GM23248 (cell line): ENCODE results near the gene ITGA1. TPM values are rescaled to one million over a fixed set of nuclear protein-coding genes. Genes with fewer than 3 reads are reported as not detected.
"Not testable (repeated sequence)": the region's sequence is repeated elsewhere in the genome, so short reads cannot be mapped to it uniquely, and the experiment has no call there.

Experiments
- DNase-seq: peaks from one replicate; pipeline ENCODE4 v3.0.0-alpha.2; 2015
- H2AFZ ChIP-seq: fragments of 200-600 bp; sonication (generic); 2 replicates; pipeline ENCODE4 v1.6.1; 2016; ENCODE audit warnings: antibody characterized with exemption
- H3F3A ChIP-seq: fragments of 200-600 bp; sonication (generic); 2 replicates; pipeline ENCODE4 v1.6.1; 2016; ENCODE audit warnings: mild to moderate bottlenecking, antibody characterized with exemption, mixed run types; ENCODE audit not compliant: insufficient read depth
- H3K27ac ChIP-seq: fragments of 200-600 bp; sonication (generic); 2 replicates; pipeline ENCODE4 v1.5.1; 2016; ENCODE audit warnings: mild to moderate bottlenecking
- H3K27me3 ChIP-seq: fragments of 200-600 bp; sonication (generic); replicated peaks from 2 replicates; pipeline ENCODE4 v1.6.1; 2016; ENCODE audit warnings: mild to moderate bottlenecking; ENCODE audit not compliant: insufficient read depth
- H3K36me3 ChIP-seq: fragments of 200-600 bp; sonication (generic); 2 replicates; pipeline ENCODE4 v1.6.1; 2016; ENCODE audit warnings: low read depth, mild to moderate bottlenecking
- H3K4me1 ChIP-seq: fragments of 200-600 bp; sonication (generic); 2 replicates; pipeline ENCODE4 v1.6.1; 2016; ENCODE audit warnings: mild to moderate bottlenecking; ENCODE audit not compliant: insufficient read depth
- H3K4me2 ChIP-seq: fragments of 200-600 bp; sonication (generic); one replicate; pipeline ENCODE4 v1.6.1; 2016; ENCODE audit warnings: mild to moderate bottlenecking; ENCODE audit not compliant: unreplicated experiment
- H3K4me3 ChIP-seq: fragments of 200-600 bp; sonication (generic); 2 replicates; pipeline ENCODE4 v1.5.1; 2016; ENCODE audit warnings: mild to moderate bottlenecking
- H3K79me2 ChIP-seq: fragments of 200-600 bp; sonication (generic); 2 replicates; pipeline ENCODE4 v1.6.1; 2016; ENCODE audit warnings: mild to moderate bottlenecking; ENCODE audit not compliant: insufficient read depth
- H3K9ac ChIP-seq: fragments of 200-600 bp; sonication (generic); 2 replicates; pipeline ENCODE4 v1.6.1; 2016; ENCODE audit warnings: mild to moderate bottlenecking
- H3K9me2 ChIP-seq: fragments of 200-600 bp; sonication (generic); 2 replicates; pipeline ENCODE4 v1.6.1; 2016; ENCODE audit warnings: mixed run types, mild to moderate bottlenecking, moderate library complexity; ENCODE audit not compliant: insufficient read depth
- H3K9me3 ChIP-seq: fragments of 200-600 bp; sonication (generic); one replicate; pipeline ENCODE4 v1.6.1; 2017; ENCODE audit warnings: low read depth
- H4K20me1 ChIP-seq: fragments of 200-600 bp; sonication (generic); 2 replicates; pipeline ENCODE4 v1.6.0; 2016; ENCODE audit not compliant: insufficient read depth
- EZH2 ChIP-seq: fragments of 200-600 bp; sonication (generic); IDR thresholded peaks from 2 replicates; pipeline ENCODE4 v1.6.1; 2018; ENCODE audit warnings: antibody characterized with exemption, mild to moderate bottlenecking; ENCODE audit not compliant: insufficient read depth, poor library complexity, severe bottlenecking
- EZH2phosphoT487 ChIP-seq: fragments of 200-600 bp; sonication (generic); IDR thresholded peaks from 2 replicates; pipeline ENCODE4 v1.6.1; 2018; ENCODE audit warnings: antibody characterized with exemption, moderate library complexity, mild to moderate bottlenecking, low read depth; ENCODE audit not compliant: insufficient read depth
- WGBS, 2 experiments: methylation state at CpG; one replicate each; pipeline ENCODE4 v1.1.6; 2015 to 2017; ENCODE audit warnings: low lambda C conversion rate in 2 of 2, low coverage in 1 of 2; ENCODE audit errors: missing lambda C conversion rate in 2 of 2; 5-methylcytosine and 5-hydroxymethylcytosine counted together
- in situ Hi-C: fragments of 300-500 bp; cut with MboI; formaldehyde crosslinking; loops from 2 replicates; pipeline ENCODE4 v1.15.0; 2020
- polyA plus RNA-seq: library from polyadenylated mRNA; unstranded; fragments of >200 nt; fragmentation: Nextera tagmentation; extraction: Ambion mirVana; gene quantifications from 2 replicates; pipeline ENCODE4 v1.2.1, GENCODE V29; 2016
- total RNA-seq: library from RNA; depleted of rRNA; stranded (reverse); fragments of >200 nt; shearing (Covaris generic); gene quantifications from 2 replicates; pipeline ENCODE4 v1.2.3, GENCODE V29; 2014

ITGA1 gene
- total and polyA plus RNA-seq, 2 experiments from 2014 or later, result 8.9 to 18.4 TPM

DNA sequence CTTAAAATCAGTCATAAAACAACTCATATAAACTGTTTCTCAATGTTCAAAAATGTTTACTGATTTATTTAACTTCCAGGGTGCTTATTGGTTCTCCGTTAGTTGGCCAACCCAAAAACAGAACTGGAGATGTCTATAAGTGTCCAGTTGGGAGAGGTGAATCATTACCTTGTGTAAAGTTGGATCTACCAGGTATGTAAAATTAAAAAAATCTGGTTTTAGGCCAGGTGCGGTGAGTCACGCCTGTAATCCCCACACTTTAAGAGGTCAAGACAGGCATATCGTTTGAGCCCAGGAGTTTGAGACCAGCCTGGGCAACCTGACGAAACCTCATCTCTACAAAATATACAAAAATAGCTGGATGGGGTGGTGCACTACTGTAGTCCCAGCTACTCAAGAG, 73.7 kb downstream of the ITGA1 start:
- TF ChIP-seq EZH2, result no peak
- TF ChIP-seq EZH2phosphoT487, result no peak
- H4K20me1 ChIP-seq, result no peaks in the 10 kb centered on the region
- H3K9me3 ChIP-seq, result no peaks in the 10 kb centered on the region
- no peaks in the 10 kb centered on the region for H3K27me3 ChIP-seq
- no peak overlapping the region for H3K4me2 ChIP-seq
- peaks cover 37% of the 10 kb centered on the region for H3K4me1 ChIP-seq
- H3K9me2 ChIP-seq, result no peaks in the 10 kb centered on the region
- no peak overlapping the region for H2AFZ ChIP-seq
- WGBS, 2 experiments, result 96 to 99% methylated on average over 5 of the region's 5 CpGs
- H3K36me3 ChIP-seq, result no peaks in the 10 kb centered on the region
- H3K27ac ChIP-seq, result no peak overlapping the region
- in situ Hi-C loops, result no loop called here
- H3K79me2 ChIP-seq, result no peaks in the 10 kb centered on the region
- no peak for DNase-seq
- no peak overlapping the region for H3K4me3 ChIP-seq
- no peak overlapping the region for H3K9ac ChIP-seq
- peaks cover 13% of the 10 kb centered on the region for H3F3A ChIP-seq

DNA sequence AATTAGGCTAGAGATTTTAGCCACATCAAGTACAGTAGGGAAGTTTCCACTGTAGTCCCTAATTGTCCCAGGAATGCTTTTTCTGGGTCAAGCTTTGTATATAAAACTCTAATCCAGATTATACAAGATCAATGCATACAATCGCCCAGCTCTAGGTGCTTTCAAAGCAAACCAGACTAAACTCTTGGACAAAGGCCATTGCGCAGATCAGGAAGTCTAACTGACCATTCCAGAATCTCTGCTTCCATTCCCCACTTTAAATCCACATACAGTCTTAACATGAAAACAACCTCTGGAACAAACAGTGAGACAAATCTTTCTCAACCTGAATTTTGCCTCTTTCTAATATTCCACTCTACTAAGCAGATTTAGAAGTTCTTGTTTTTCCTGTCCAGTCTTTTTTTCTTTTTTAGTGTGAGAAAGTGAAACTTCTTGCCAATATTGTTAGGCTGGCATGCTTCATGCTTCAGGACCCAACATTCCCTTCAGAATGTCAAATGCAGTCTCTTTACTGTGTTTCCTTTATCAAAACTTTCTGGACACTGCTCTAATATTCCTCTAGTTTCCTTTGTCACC, 76.1 kb downstream of the ITGA1 start:
- no peak overlapping the region for H3K9ac ChIP-seq

DNA sequence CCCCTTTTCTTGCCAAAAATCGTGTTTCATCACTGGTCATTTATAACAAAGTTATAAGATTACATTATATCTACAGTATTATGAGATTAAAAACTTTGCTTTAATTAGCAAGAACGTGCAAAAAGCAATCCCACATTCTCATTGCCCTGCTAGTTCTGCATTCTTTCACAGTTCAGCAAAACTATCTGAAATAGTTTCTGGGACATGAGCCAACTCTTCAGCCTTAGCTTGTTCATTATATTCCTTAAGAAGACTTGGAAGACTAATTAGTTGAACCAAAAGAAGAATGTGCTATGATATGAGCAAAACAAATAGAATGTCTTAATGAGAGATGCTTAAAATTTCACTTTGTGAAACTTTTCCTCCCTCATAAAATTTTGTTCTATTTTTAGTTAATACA, 76.7 kb downstream of the ITGA1 start:
- Histone ChIP-seq H3K4me3 (peak overlapping the region; percentile 5), H3K9me3 (no peaks in the 10 kb centered on the region), H3K36me3 (no peaks in the 10 kb centered on the region), H3K27me3 (no peaks in the 10 kb centered on the region), H3K4me1 (peaks cover 21% of the 10 kb centered on the region), H3K79me2 (no peaks in the 10 kb centered on the region), H3F3A (peaks cover 6% of the 10 kb centered on the region), H4K20me1 (no peaks in the 10 kb centered on the region), H3K9me2 (no peaks in the 10 kb centered on the region), H3K27ac (no peak overlapping the region), H2AFZ (peak overlapping the region; percentile 48), H3K4me2 (peak overlapping the region; percentile 34), H3K9ac (no peak overlapping the region)
- DNase-seq, result peak; percentile 69
- 1 to 4% methylated on average over 2 of the region's 2 CpGs for WGBS, 2 experiments
- in situ Hi-C loops, result no loop called here
- TF ChIP-seq EZH2phosphoT487 (no peak), EZH2 (no peak)

More for the DNA sequence above, 76.1 kb downstream of the ITGA1 start:
- Histone ChIP-seq H3K4me3 (peak overlapping the region; percentile 5), H3K36me3 (no peaks in the 10 kb centered on the region), H4K20me1 (no peaks in the 10 kb centered on the region), H3K4me2 (peak overlapping the region; percentile 34), H3K9me3 (no peaks in the 10 kb centered on the region), H3K27ac (no peak overlapping the region), H3K79me2 (no peaks in the 10 kb centered on the region), H3F3A (peaks cover 6% of the 10 kb centered on the region), H3K27me3 (no peaks in the 10 kb centered on the region), H3K9me2 (no peaks in the 10 kb centered on the region), H3K4me1 (peaks cover 27% of the 10 kb centered on the region), H2AFZ (peak overlapping the region; percentile 48)
- peak; percentile 23 for DNase-seq
- no peak for TF ChIP-seq EZH2
- TF ChIP-seq EZH2phosphoT487, result no peak
- in situ Hi-C loops, result no loop called here
- 80 to 85% methylated on average over 2 of the region's 2 CpGs for WGBS, 2 experiments

DNA sequence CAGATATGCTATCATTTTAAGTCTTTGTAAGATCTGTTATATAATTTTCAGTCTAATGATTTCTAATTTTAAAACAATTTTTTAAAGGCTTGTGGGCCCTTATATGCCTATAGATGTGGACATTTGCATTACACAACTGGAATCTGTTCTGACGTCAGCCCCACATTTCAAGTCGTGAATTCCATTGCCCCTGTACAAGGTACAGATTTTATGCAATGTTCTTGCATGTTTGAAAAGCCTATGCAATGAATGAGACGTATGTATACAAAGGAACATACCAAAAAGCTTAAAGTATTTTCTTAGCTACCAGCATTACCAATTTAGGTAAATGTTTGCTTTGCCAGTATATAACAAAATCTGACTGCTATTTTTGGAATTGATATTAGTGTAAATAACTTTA, 77.2 kb downstream of the ITGA1 start:
- Histone ChIP-seq H3F3A (peaks cover 4% of the 10 kb centered on the region), H3K9me2 (no peaks in the 10 kb centered on the region), H3K4me1 (peaks cover 17% of the 10 kb centered on the region), H3K36me3 (no peaks in the 10 kb centered on the region), H3K79me2 (no peaks in the 10 kb centered on the region), H4K20me1 (no peaks in the 10 kb centered on the region), H3K27ac (no peak overlapping the region), H3K4me2 (no peak overlapping the region), H3K9ac (no peak overlapping the region), H3K27me3 (no peaks in the 10 kb centered on the region), H2AFZ (no peak overlapping the region), H3K4me3 (no peak overlapping the region), H3K9me3 (no peaks in the 10 kb centered on the region)
- in situ Hi-C loops, result no loop called here
- DNase-seq, result no peak
- TF ChIP-seq EZH2 (no peak), EZH2phosphoT487 (no peak)
- WGBS, 2 experiments, result 81 to 90% methylated on average over 3 of the region's 3 CpGs

DNA sequence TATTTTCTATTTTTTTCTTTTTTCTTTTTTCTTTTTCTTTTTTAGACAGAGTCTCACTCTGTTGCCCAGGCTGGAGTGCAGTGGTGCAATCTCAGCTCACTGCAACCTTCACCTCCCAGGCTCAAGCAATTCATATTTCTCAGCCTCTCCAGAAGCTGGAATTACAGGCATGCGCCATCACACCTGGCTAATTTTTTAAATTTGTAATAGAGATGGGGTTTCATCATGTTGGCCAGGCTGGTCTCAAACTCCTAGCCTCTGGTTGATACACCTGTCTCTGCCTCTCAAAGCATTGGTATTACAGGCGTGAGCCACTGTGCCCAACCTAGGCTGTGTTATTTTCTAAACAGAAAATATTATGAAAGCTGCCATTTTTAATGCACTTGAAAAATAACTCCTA, 78.3 kb downstream of the ITGA1 start:
- DNase-seq, H2AFZ ChIP-seq, H3K27me3 ChIP-seq, H3K9me2 ChIP-seq, H3K79me2 ChIP-seq, H3F3A ChIP-seq, H3K36me3 ChIP-seq, H3K9ac ChIP-seq, H3K9me3 ChIP-seq, H3K27ac ChIP-seq, H3K4me3 ChIP-seq, H4K20me1 ChIP-seq, in situ Hi-C loops, H3K4me2 ChIP-seq: not testable (repeated sequence)
- peaks cover 24% of the 10 kb centered on the region for H3K4me1 ChIP-seq
- 100% methylated on average over 2 of the region's 2 CpGs for WGBS, 2 experiments
